PFSK-1 (cell line): ENCODE data around the gene ASXL2.

Source experiments
- FOXP2 ChIP-seq: optimal IDR thresholded peaks from 2 replicates; pipeline ENCODE3; 2011; ENCODE audit warnings: borderline replicate concordance, control low read depth, inconsistent platforms; ENCODE audit not compliant: insufficient read depth; ENCODE audit errors: extremely low read length, extremely low read depth
- POLR2AphosphoS5 ChIP-seq: IDR thresholded peaks from 2 replicates; pipeline ENCODE4 v1.6.1; 2012; ENCODE audit warnings: low read depth, mild to moderate bottlenecking, control low read depth, low read length, moderate library complexity
- SIN3A ChIP-seq: IDR thresholded peaks from 2 replicates; pipeline ENCODE4 v1.6.1; 2012; ENCODE audit warnings: mild to moderate bottlenecking, low read length, moderate library complexity, borderline replicate concordance; ENCODE audit not compliant: insufficient read depth
- TAF1 ChIP-seq: IDR thresholded peaks from 2 replicates; pipeline ENCODE4 v1.6.1; 2012; ENCODE audit warnings: low read length, control low read depth, borderline replicate concordance; ENCODE audit not compliant: insufficient read depth
- TF ChIP-seq, protein P1 (sequence below), 2 experiments: IDR thresholded peaks; 2 replicates each; pipeline versions ENCODE4 v1.6.1 to v1.8.0; 2011 to 2012; ENCODE audit warnings: low read depth in 2 of 2, low read length in 2 of 2, control low read depth in 1 of 2, inconsistent platforms in 1 of 2, mild to moderate bottlenecking in 1 of 2, moderate library complexity in 1 of 2; ENCODE audit not compliant: insufficient read depth in 1 of 2

- TF ChIP-seq POLR2AphosphoS5 (no peak), FOXP2 (no peak), SIN3A (no peak), TAF1 (no peak)
- TF ChIP-seq, protein P1, sequence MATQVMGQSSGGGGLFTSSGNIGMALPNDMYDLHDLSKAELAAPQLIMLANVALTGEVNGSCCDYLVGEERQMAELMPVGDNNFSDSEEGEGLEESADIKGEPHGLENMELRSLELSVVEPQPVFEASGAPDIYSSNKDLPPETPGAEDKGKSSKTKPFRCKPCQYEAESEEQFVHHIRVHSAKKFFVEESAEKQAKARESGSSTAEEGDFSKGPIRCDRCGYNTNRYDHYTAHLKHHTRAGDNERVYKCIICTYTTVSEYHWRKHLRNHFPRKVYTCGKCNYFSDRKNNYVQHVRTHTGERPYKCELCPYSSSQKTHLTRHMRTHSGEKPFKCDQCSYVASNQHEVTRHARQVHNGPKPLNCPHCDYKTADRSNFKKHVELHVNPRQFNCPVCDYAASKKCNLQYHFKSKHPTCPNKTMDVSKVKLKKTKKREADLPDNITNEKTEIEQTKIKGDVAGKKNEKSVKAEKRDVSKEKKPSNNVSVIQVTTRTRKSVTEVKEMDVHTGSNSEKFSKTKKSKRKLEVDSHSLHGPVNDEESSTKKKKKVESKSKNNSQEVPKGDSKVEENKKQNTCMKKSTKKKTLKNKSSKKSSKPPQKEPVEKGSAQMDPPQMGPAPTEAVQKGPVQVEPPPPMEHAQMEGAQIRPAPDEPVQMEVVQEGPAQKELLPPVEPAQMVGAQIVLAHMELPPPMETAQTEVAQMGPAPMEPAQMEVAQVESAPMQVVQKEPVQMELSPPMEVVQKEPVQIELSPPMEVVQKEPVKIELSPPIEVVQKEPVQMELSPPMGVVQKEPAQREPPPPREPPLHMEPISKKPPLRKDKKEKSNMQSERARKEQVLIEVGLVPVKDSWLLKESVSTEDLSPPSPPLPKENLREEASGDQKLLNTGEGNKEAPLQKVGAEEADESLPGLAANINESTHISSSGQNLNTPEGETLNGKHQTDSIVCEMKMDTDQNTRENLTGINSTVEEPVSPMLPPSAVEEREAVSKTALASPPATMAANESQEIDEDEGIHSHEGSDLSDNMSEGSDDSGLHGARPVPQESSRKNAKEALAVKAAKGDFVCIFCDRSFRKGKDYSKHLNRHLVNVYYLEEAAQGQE (IDR thresholded peaks at IDR 0.05; ENCODE audit: insufficient read depth in 1 of 2, low read depth in 2 of 2, low read length in 2 of 2): no peak
These were observed 137.4 kb downstream of the ASXL2 start for GRCh38 chr2:25740810-25741381.
